Rectal smooth muscle tissue (tissue), 1 donor: ENCODE data around the gene UST.
"Not testable (repeated sequence)": the region's sequence is repeated elsewhere in the genome, so short reads cannot be mapped to it uniquely, and the experiment has no call there.

Source experiments
- H3K27ac ChIP-seq: one replicate; pipeline ENCODE4 v1.7.0; 2013; ENCODE audit warnings: low read depth, low read length, inconsistent platforms
- H3K27me3 ChIP-seq: one replicate; pipeline ENCODE4 v1.7.0; 2013; ENCODE audit warnings: low read length; ENCODE audit not compliant: control insufficient read depth, insufficient read depth
- H3K36me3 ChIP-seq: one replicate; pipeline ENCODE4 v1.7.0; 2013; ENCODE audit warnings: low read length; ENCODE audit not compliant: control insufficient read depth, insufficient read depth
- H3K4me1 ChIP-seq: one replicate; pipeline ENCODE4 v1.7.0; 2013; ENCODE audit warnings: low read length; ENCODE audit not compliant: control insufficient read depth, insufficient read depth
- H3K4me3 ChIP-seq: one replicate; pipeline ENCODE4 v1.7.0; 2013; ENCODE audit warnings: low read length
- H3K9ac ChIP-seq: one replicate; pipeline ENCODE4 v1.7.0; 2013; ENCODE audit warnings: low read length

The UST gene

DNA sequence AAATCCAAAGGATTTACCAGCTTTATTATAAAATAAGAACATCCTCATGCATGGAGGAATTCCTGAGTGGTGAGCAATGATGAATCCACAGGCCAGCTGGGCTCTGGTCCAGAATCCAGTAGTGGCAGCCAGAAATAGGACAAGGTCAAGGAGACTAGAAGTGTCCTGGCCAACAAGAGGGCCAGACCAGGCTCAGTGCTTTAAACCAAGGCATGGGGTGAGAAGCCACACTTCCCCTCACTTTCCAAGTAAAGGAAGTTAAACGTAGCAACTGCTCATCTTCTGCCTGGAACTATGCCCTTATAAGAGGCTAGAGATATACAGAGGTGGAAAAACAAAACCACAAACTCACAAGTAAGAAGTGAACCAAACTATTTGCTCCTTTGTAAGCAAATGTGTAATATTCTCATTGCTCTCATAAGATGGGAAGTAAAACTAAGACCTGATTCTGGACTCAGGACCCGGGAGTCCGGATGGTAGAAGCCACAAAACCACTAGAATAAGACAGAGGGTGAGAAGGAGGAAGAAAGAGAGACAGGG lies 253.2 kb downstream of the UST start:
- Histone ChIP-seq H3K27ac (peak overlapping the region; percentile 5), H3K27me3 (no peaks in the 10 kb centered on the region), H3K9ac (no peak overlapping the region), H3K4me3 (no peak overlapping the region), H3K36me3 (peaks cover 3% of the 10 kb centered on the region), H3K4me1 (peaks cover 14% of the 10 kb centered on the region)

DNA sequence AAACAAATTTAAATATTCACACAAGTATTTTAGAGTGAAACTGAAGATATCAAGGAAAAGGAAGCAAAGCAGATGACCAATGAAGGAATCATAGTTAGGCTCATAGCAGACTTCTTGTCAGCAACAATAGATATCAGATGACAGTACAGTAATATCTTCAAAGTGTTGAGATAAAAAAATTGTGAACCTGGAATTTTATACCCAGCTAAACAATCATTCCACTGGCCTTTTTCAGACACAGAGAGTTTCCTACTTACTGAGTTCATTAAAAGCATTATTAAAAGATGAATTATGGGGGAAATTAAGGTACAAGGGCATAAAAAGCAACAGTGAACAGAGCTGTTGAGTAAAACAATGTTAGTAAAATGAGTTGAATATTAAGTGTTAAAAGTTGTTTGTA lies 254.6 kb downstream of the UST start:
- H3K27me3 ChIP-seq, result no peaks in the 10 kb centered on the region

DNA sequence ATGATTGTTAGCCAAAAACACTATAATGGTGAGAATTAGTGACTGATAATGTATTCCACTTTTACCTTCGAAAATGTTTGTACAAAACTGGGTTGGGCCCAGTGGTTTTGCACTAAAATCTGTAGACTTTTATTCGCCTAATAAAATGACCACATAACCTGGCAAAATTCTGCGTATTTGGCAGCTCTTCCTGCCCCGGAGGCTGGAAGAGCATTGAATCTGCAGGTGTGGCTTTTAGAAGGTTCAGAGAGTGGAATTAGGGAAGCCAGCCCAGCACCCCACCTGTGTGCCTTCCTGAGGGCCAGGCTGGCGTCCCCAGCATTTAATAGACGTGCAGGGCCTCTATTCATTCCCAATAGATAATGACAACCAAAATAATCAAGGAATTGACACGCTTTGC lies 256.7 kb downstream of the UST start:
- Histone ChIP-seq H3K27me3 (no peaks in the 10 kb centered on the region), H3K9ac (no peak overlapping the region), H3K4me1 (peaks cover 11% of the 10 kb centered on the region), H3K36me3 (no peaks in the 10 kb centered on the region), H3K27ac (no peak overlapping the region), H3K4me3 (no peak overlapping the region)

More for the DNA sequence above, 254.6 kb downstream of the UST start:
- H3K36me3 ChIP-seq, result no peaks in the 10 kb centered on the region
- H3K27ac ChIP-seq, result no peak overlapping the region
- H3K9ac ChIP-seq, result no peak overlapping the region
- H3K4me1 ChIP-seq, result peaks cover 13% of the 10 kb centered on the region
- no peak overlapping the region for H3K4me3 ChIP-seq

DNA sequence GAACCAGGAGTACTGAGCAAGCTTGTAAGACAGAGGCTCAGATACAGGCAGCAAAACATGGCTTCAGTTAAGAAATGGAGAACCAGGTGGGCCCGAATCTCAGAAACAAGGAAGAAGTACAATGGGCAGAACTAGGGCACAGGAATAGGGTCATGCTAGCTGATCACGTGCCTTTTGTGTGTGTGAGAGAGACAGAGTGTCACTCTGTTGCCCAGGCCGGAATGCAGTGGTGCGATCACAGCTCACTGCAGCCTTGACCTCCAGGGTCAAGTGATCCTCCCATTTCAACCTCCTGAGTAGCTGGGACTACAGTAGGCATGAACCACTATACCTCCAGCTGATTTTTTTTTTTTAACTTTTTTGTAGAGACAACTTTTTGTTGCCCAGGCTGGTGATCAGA lies 257.8 kb downstream of the UST start:
- H3K36me3 ChIP-seq, result no peaks in the 10 kb centered on the region
- H3K4me1 ChIP-seq, result peaks cover 7% of the 10 kb centered on the region
- no peak overlapping the region for H3K27ac ChIP-seq
- H3K4me3 ChIP-seq, result no peak overlapping the region
- no peaks in the 10 kb centered on the region for H3K27me3 ChIP-seq
- H3K9ac ChIP-seq, result no peak overlapping the region

DNA sequence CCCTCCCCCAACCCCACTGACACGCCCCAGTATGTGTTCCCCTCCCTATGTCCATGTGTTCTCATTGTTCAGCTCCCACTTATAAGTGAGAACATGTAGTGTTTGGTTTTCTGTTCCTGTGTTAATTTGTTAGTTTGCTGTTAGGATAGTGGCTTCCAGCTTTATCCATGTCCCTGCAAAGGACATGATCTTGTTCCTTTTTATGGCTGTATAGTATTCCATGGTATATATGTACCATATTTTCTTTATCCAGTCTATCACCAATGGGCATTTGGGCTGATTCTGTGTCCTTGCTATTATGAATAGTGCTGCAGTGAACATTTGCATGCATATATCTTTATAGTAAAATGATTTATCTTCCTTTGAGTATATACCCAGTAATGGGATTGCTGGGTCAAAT lies 259.4 kb downstream of the UST start:
- H3K36me3 ChIP-seq, H3K27ac ChIP-seq, H3K4me1 ChIP-seq, H3K4me3 ChIP-seq, H3K27me3 ChIP-seq, H3K9ac ChIP-seq: not testable (repeated sequence)

DNA sequence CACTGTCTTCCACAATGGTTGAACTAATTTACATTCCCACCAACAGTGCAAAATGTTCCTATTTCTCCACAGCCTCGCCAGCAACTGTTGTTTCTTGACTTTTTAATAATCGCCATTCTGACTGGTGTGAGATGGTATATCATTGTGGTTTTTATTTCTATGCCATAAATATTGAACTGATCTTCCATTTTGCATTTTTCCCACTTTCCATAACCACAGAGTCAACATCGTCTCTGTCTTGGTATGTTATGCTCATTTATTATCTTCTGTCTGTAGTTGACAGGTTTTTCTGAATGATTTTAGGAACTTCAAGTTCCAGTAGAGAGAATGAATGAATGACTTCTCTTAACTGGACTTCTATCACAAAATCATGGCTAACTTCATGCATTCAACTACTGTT lies 259.8 kb downstream of the UST start:
- Histone ChIP-seq H3K9ac (no peak overlapping the region), H3K4me1 (no peaks in the 10 kb centered on the region), H3K4me3 (no peak overlapping the region), H3K36me3 (no peaks in the 10 kb centered on the region), H3K27ac (no peak overlapping the region), H3K27me3 (no peaks in the 10 kb centered on the region)

DNA sequence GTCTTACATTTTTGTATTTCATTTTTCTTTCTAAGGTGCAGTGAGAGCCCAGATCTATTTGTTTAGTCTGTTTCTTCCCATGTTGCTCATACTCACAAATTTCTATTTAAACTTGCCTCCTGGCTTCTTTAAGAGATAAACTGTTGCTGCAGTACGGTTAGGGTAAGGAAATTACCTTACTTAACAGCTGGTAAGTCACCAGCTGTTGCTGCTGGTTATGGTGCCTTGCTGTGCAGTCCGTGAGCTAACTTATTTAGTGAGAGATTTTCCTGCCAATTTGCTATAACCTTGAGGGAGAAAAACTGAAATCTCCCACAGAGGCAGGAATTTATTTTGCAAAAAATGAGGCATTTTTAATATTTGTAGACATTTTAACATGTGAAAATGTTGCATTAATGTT lies 261.0 kb downstream of the UST start:
- no peak overlapping the region for H3K9ac ChIP-seq
- H3K4me1 ChIP-seq, result no peaks in the 10 kb centered on the region
- no peak overlapping the region for H3K4me3 ChIP-seq
- H3K27ac ChIP-seq, result no peak overlapping the region
- no peaks in the 10 kb centered on the region for H3K36me3 ChIP-seq
- no peaks in the 10 kb centered on the region for H3K27me3 ChIP-seq

DNA sequence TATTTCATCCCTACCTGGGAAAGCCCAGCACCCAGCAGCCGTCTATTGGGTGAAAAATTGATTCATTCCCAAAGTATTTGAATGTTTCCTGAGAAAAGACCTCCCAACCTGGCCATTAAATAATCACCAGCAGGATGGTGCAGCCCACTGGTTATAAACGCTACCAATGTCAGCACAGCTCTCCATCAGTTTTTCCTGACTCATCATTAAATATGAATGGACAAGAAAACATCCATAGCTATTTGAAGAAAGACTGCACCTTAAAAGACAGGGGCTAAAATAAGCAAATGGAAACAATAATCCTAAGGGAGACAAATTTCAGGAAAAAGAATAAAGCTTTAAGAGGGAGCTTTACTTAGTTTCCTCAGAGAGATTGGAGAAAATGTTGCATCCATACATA lies 261.9 kb downstream of the UST start:
- Histone ChIP-seq H3K36me3 (no peaks in the 10 kb centered on the region), H3K9ac (no peak overlapping the region), H3K4me3 (no peak overlapping the region), H3K4me1 (no peaks in the 10 kb centered on the region), H3K27me3 (no peaks in the 10 kb centered on the region), H3K27ac (no peak overlapping the region)

DNA sequence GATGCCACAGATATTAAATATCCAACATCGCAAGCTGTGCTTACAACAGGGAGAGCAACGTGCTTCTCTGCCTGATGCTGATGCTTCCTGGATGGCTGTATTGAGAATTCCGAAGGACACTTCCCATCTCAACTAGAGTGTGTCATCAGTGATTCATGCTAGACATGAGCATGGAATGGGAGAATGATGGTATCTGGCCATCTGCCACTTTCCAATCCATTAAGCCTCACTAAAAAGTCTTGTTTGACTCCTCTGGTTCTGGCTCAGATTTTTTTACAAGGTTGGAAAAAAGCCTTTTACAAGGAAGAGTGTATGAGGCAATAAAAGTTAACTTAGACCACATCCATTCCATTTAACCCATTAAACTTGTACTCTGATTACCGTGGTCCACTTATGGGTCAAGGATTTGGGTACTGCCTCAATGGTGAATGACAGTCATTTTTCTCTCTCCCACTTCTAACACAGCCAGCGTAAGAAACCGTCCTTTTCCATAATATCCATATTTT lies 265.3 kb downstream of the UST start:
- Histone ChIP-seq H3K27me3 (no peaks in the 10 kb centered on the region), H3K9ac (no peak overlapping the region), H3K27ac (no peak overlapping the region), H3K4me3 (no peak overlapping the region), H3K4me1 (no peaks in the 10 kb centered on the region), H3K36me3 (no peaks in the 10 kb centered on the region)

DNA sequence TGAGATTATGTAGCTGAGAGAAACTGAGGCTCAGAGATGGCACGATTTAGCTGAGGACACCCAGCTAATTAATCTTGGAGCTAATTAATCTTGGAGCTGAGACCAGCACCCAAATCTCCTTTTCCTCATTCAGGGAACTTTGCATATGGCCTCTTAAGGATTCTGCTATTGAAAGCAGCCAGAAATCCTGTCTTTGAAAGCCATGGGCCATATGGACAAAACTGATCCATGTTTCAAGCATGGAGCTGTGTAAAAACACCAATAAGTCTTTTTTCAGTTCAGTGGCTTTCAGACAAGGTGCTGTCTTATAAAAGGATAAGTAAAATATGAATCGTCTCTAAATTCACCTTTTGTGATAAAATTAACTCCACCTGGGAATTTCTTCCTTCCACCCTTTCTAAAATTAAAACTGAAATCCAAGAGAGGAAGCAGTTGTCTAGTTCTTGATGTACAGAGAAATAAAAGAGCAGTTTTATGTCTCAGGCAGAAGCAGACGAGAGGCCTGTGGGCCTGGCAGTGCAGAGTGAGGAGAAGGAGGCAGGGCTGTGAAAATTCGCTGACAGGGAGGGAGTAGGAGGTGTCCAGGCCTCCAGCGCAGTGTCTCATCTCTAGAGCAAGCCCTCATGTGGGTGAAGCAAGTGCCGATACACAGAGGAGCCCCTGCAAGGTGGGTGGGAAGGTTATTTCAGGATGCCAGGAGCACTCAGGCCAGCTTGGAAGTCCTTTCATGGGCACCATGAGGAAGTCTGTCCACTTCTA lies 266.9 kb downstream of the UST start:
- Histone ChIP-seq H3K27ac (no peak overlapping the region), H3K27me3 (no peaks in the 10 kb centered on the region), H3K4me1 (no peaks in the 10 kb centered on the region), H3K36me3 (no peaks in the 10 kb centered on the region), H3K4me3 (no peak overlapping the region), H3K9ac (no peak overlapping the region)

DNA sequence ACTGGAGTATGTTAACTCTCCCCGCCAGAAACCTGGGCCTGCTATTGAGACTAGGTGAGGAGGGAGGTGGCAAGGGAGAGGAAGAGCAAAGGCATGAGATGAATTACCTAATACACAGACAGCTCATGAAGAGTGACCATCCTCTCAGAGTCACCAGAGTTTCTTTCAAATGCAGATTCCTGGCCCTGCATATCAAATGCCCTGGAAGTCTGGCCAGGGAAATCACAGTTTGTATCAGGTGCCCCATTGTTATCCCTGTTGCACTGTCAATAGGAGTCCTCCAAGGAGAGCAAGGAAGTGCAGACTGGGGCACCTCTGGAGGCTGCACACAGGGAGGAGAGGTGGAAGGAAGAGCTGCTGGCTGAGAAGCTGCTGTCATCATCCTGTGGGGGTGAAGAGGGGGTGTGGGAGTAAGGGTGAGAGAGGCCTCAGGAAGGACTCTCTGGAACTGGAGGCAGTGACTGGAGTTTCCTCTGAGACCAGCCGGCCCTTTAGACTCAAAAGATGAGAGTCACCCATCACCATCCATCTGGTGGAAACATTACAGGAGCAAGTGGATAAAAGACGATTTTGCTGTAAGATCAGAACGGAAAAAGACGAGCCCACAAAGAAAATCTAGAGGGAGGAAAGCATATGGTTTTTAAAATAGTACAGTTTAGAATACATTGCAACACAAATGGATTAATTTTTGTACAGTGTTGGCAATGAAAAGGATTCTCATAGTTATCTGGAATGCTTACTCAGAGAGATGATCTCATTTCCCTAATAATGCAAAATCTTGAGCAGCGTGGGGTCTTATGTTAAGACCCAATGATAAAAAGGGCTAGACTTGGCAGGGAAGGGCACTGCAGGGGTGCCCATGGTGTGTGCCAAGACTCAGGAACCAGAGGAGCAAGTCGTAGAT lies 268.1 kb downstream of the UST start:
- Histone ChIP-seq H3K4me1 (no peaks in the 10 kb centered on the region), H3K36me3 (no peaks in the 10 kb centered on the region), H3K27ac (no peak overlapping the region), H3K4me3 (no peak overlapping the region), H3K9ac (no peak overlapping the region), H3K27me3 (no peaks in the 10 kb centered on the region)
